Endothelial cell of umbilical vein (primary cell): ENCODE measurements around the gene MRM1.

ENCODE experiments used
- CTCF ChIP-seq, 2 donors: IDR thresholded peaks; 1 replicate in 1 of 2; 2 replicates in 1 of 2; pipeline ENCODE4 v1.5.1; 2011; ENCODE audit warnings: low read length in 2 of 2, mild to moderate bottlenecking in 2 of 2, moderate library complexity in 2 of 2, control low read depth in 1 of 2, inconsistent platforms in 1 of 2, low read depth in 1 of 2; ENCODE audit not compliant: insufficient read depth in 1 of 2; ENCODE audit errors: extremely low read depth in 1 of 2
- EZH2 ChIP-seq: IDR thresholded peaks from 2 replicates; pipeline ENCODE4 v1.6.1; 2012; ENCODE audit warnings: borderline replicate concordance, low read depth, mild to moderate bottlenecking, moderate library complexity, low read length, inconsistent platforms; ENCODE audit not compliant: severe bottlenecking
- POLR2A ChIP-seq: IDR thresholded peaks from 2 replicates; pipeline ENCODE4 v1.6.1; 2012; ENCODE audit warnings: low read depth, mild to moderate bottlenecking, control low read depth, low read length
- POLR2AphosphoS5 ChIP-seq: IDR thresholded peaks from 2 replicates; pipeline ENCODE4 v1.6.1; 2012; ENCODE audit warnings: low read depth, mild to moderate bottlenecking, control low read depth, low read length, moderate library complexity; ENCODE audit not compliant: insufficient read depth

- TF ChIP-seq POLR2A (no peak), CTCF (IDR thresholded peaks at IDR 0.05; ENCODE audit: extremely low read depth in 1 of 2, insufficient read depth in 1 of 2, low read depth in 1 of 2, low read length in 2 of 2) (no peak), EZH2 (no peak), POLR2AphosphoS5 (no peak)
Measured at GRCh38 chr17:36617773-36618172, 16.4 kb downstream of the MRM1 start.
